Type B pancreatic cell (in vitro differentiated cells): ENCODE results near the gene H2BK1. TPM values are rescaled to one million over a fixed set of nuclear protein-coding genes. Genes with fewer than 3 reads are reported as not detected.

ENCODE experiments used
- DNase-seq: peaks from one replicate; pipeline ENCODE4 v3.0.0; 2021; ENCODE audit warnings: mixed read lengths; ENCODE audit not compliant: unreplicated experiment; ENCODE audit errors: extremely low spot score
- H3K27ac Mint-ChIP-seq: 2 replicates; pipeline ENCODE4 v1.8.0; 2021; ENCODE audit warnings: mild to moderate bottlenecking, mixed read lengths
- H3K27me3 Mint-ChIP-seq: 2 replicates; pipeline ENCODE4 v1.8.0; 2021; ENCODE audit warnings: mixed read lengths
- H3K36me3 Mint-ChIP-seq: 2 replicates; pipeline ENCODE4 v1.8.0; 2021; ENCODE audit warnings: mixed read lengths
- H3K4me1 Mint-ChIP-seq: one replicate; pipeline ENCODE4 v1.8.0; 2021; ENCODE audit warnings: mixed read lengths; ENCODE audit not compliant: unreplicated experiment
- H3K4me3 Mint-ChIP-seq: 2 replicates; pipeline ENCODE4 v1.8.0; 2021; ENCODE audit warnings: mild to moderate bottlenecking, mixed read lengths
- H3K9me3 Mint-ChIP-seq: 2 replicates; pipeline ENCODE4 v1.8.0; 2021; ENCODE audit warnings: mixed read lengths
- total RNA-seq: library from RNA; stranded (reverse); gene quantifications from 2 replicates; pipeline ENCODE4 v1.2.1, GENCODE V29; 2021; ENCODE audit warnings: low replicate concordance
- TF ChIP-seq, protein P1 (sequence below): fragments of 200-600 bp; sonication (generic); conservative IDR thresholded peaks from 2 replicates; pipeline ENCODE4 v1.5.0; 2021; ENCODE audit warnings: antibody characterized with exemption, mild to moderate bottlenecking

H2BK1 gene
- total RNA-seq, 1 donor from 2014 or later, result not detected

DNA sequence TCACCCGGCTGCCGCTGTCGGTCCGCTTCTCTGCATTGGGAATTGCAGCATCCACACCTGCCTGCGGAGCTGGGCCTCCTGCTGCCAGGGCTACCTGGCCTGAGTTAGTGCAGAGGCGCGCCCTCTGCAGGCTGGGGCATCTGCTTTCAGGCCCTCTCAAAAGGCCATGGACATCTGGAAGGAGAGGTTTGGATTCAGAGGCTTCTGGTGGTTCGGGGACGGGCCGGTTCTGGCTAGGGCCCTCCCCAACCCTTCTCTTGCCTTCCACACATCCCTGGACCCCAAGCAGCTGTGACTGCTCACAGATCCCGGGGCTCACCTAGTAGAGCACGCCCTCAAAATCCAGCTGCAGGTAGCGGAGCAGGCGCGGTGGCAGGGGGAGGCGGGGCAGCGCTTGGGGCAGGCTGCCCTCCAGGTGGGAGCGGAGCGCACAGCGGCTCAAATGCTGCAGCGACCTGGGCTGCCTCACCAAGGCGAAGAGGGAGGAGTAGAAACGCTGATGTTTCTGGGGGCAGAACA, 34.4 kb downstream of the H2BK1 start:
- TF ChIP-seq, protein P1, sequence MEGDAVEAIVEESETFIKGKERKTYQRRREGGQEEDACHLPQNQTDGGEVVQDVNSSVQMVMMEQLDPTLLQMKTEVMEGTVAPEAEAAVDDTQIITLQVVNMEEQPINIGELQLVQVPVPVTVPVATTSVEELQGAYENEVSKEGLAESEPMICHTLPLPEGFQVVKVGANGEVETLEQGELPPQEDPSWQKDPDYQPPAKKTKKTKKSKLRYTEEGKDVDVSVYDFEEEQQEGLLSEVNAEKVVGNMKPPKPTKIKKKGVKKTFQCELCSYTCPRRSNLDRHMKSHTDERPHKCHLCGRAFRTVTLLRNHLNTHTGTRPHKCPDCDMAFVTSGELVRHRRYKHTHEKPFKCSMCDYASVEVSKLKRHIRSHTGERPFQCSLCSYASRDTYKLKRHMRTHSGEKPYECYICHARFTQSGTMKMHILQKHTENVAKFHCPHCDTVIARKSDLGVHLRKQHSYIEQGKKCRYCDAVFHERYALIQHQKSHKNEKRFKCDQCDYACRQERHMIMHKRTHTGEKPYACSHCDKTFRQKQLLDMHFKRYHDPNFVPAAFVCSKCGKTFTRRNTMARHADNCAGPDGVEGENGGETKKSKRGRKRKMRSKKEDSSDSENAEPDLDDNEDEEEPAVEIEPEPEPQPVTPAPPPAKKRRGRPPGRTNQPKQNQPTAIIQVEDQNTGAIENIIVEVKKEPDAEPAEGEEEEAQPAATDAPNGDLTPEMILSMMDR, result no peak
- Mint-ChIP-seq H3K27ac (no peak overlapping the region), H3K27me3 (peaks cover 62% of the 10 kb centered on the region), H3K36me3 (no peaks in the 10 kb centered on the region), H3K4me3 (no peak overlapping the region), H3K9me3 (peaks cover 11% of the 10 kb centered on the region), H3K4me1 (peaks cover 8% of the 10 kb centered on the region)
- DNase-seq, result peak; percentile 55

- H3K9me3 Mint-ChIP-seq, result peaks cover 11% of the 10 kb centered on the region
- H3K4me1 Mint-ChIP-seq, result peaks cover 8% of the 10 kb centered on the region
- no peak overlapping the region for H3K4me3 Mint-ChIP-seq
- peaks cover 60% of the 10 kb centered on the region for H3K27me3 Mint-ChIP-seq
- no peak overlapping the region for H3K27ac Mint-ChIP-seq
- TF ChIP-seq, protein P1, result no peak
- DNase-seq, result peak; percentile 58
- H3K36me3 Mint-ChIP-seq, result no peaks in the 10 kb centered on the region
These were observed 35.1 kb downstream of the H2BK1 start for GRCh38 chr7:151175047-151175792.

DNA sequence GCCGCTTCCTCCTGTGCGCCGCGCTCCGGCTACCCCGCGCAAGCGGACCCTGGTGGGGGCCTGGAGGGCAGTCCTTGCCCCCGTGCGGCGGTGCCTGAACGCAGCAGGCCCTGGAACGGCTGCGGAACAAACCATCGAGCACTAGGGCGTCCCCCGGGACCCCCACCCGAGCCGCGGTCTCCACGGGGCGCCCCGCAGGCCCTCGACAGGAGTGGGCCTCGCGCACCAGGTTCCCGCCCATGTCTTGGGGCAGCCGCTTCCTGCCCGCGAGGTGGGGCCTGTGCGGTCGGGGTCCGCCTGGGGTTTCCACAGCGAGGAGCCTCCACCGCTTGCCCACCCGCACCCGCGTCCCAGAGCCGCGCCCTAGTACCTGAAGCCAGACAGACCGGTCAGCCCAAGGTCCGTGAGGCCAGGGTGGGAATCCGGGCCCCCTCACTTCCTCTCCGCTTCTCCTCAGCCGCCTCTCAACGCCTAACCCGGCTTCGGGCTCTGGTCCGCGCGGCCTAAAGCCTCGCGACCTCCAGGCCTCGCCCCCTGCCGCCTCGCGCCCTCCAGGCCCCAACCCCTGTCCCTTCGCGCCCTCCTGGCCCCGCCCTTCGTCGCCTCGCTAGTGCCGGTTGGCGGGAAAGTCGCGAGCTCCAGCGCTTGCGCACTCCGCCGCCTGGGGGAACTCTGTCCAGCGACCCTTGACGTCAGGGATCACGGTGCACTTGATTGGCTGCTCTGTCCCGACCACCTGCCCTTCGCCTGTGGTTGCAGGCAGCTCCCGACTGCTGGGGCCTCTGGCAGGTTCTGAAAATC, 35.8 kb downstream of the H2BK1 start:
- DNase-seq, result peak; percentile 68
- Mint-ChIP-seq H3K27me3 (peaks cover 62% of the 10 kb centered on the region), H3K27ac (no peak overlapping the region), H3K4me3 (no peak overlapping the region), H3K4me1 (peaks cover 8% of the 10 kb centered on the region), H3K36me3 (no peaks in the 10 kb centered on the region), H3K9me3 (peaks cover 11% of the 10 kb centered on the region)
- TF ChIP-seq, protein P1, result no peak

DNA sequence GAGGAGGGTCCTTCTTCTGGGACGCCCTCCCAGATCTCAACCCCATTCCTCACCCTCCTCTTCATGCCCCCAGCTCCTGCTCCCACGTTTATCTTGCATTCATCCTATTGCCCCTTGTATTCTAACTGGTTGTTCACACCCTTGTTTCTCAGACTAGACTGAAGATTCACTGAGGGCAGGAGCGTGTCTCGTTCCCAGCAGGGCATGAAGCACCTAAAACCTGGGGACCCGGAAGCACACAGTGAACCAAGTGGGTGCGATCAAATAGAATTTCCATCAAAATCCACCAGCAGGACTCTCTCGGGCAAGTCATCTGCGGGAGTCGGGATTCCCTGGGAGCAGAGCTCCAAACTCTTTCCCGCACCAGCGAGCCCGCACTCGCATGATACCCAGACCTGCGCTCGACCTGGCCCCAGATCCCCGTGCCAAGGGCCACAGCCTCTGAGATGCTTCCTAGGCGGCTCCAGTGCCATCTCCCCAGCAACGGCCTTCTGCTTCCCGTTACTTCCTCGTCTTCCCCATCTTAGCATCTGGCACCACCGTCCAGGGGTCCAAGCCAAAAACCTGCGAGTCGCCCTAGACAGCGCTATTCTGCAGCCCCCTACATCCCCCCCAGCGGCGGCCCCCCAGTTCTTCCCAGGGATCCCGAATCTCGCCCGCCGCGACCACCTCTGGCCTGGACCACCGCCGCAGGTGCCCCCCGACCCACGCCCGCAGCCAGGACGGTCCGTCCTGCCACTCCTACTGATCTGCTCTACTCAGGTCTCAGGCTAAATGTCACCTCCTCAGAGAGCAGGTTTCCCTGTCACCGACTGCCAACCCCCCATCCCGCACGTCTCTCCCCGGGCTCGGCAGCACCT, 36.7 kb downstream of the H2BK1 start:
- peaks cover 65% of the 10 kb centered on the region for H3K27me3 Mint-ChIP-seq

More for the DNA sequence above, 36.7 kb downstream of the H2BK1 start:
- H3K9me3 Mint-ChIP-seq, result peaks cover 11% of the 10 kb centered on the region
- H3K27ac Mint-ChIP-seq, result no peak overlapping the region
- TF ChIP-seq, protein P1, result no peak
- H3K4me1 Mint-ChIP-seq, result peaks cover 13% of the 10 kb centered on the region
- H3K36me3 Mint-ChIP-seq, result no peaks in the 10 kb centered on the region
- no peak overlapping the region for H3K4me3 Mint-ChIP-seq
- DNase-seq, result no peak
